ENCODE data around the gene MT1X.

MT1X gene

GRCh38 chr16:56681939-56682702 lies at the start of gene MT1X:
TSS of gene MT1X (plus strand) at chr16:56682470. CDS start at chr16:56682541, 71 bp downstream.
- peak; percentile 27 for DNase-seq

- no peak for DNase-seq
Observed at GRCh38 chr16:56632848-56633365, 49.4 kb upstream of the MT1X start.

- no peak for DNase-seq
Observed at GRCh38 chr16:56633535-56633934, 48.7 kb upstream of the MT1X start.

GRCh38 chr16:56634715-56635440 lies 47.4 kb upstream of the MT1X start:
- no peak for DNase-seq

- no peak for DNase-seq
Observed at GRCh38 chr16:56635441-56635967, 46.8 kb upstream of the MT1X start.

- DNase-seq = no peak
Observed at GRCh38 chr16:56636616-56637413, 45.5 kb upstream of the MT1X start.

GRCh38 chr16:56637814-56638750 lies 44.2 kb upstream of the MT1X start, which contains the start of gene MT1A:
TSS of gene MT1A (plus strand) at chr16:56638666. CDS start at chr16:56638739, 73 bp downstream.
- DNase-seq = no peak

GRCh38 chr16:56639045-56639444 lies 43.2 kb upstream of the MT1X start:
- DNase-seq = no peak

GRCh38 chr16:56640076-56640475 lies 42.2 kb upstream of the MT1X start:
- DNase-seq = no peak

GRCh38 chr16:56641166-56641565 lies 41.1 kb upstream of the MT1X start:
- DNase-seq = no peak

- no peak for DNase-seq
Observed at GRCh38 chr16:56643080-56643778, 39.0 kb upstream of the MT1X start.

GRCh38 chr16:56643833-56644232 lies 38.4 kb upstream of the MT1X start:
- no peak for DNase-seq

- DNase-seq = no peak
Observed at GRCh38 chr16:56645311-56645710, 37.0 kb upstream of the MT1X start.

GRCh38 chr16:56645838-56646237 lies 36.4 kb upstream of the MT1X start:
- DNase-seq = no peak

GRCh38 chr16:56647641-56648431 lies 34.4 kb upstream of the MT1X start:
- DNase-seq = no peak

GRCh38 chr16:56649271-56649670 lies 33.0 kb upstream of the MT1X start:
- DNase-seq = no peak

GRCh38 chr16:56649820-56650219 lies 32.5 kb upstream of the MT1X start:
- no peak for DNase-seq

- DNase-seq = no peak
Observed at GRCh38 chr16:56651586-56651985, 30.7 kb upstream of the MT1X start, which contains the start of gene MT1B. TSS of gene MT1B (plus strand) at chr16:56651886. CDS start at chr16:56651954, 68 bp downstream.

GRCh38 chr16:56652600-56652999 lies 29.7 kb upstream of the MT1X start:
- no peak for DNase-seq

- DNase-seq = no peak
Observed at GRCh38 chr16:56653218-56653617, 29.1 kb upstream of the MT1X start.

All from GDM1 (cell line).